ENCODE results near the gene UBQLNL. TPM values are rescaled to one million over a fixed set of nuclear protein-coding genes. Genes with fewer than 3 reads are reported as not detected.

Gene UBQLNL
- total RNA-seq, 1 experiment from 2014 or later, result 0.72 TPM

DNA sequence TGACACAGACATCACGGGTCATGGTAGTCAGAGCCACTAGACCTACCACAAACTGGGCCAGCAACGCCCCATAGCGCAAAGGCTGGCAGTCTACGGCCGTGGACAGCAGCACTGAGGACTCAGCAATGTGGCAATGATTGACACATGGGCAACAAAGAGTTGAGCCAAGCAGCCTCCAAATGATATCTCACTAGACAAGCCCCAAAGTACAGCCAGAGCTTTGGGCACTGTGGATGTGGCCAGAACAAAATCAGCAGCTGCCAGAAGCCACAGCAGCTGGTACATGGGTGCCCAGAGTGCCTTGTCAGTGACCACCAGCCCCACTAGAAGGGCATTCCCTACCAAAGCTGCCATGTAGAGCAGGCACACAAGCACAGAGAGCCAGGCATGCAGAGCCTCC lies 11.2 kb upstream of the UBQLNL start:
- Histone ChIP-seq H3K27me3 (ENCODE audit: control insufficient read depth, insufficient read depth, low read length) (peaks cover 5% of the 10 kb centered on the region; the same call in 1 of the 2 replicates), H3K9me3 (ENCODE audit: control insufficient read depth, insufficient read depth, low read depth, low read length) (no peaks in the 10 kb centered on the region), H3K36me3 (ENCODE audit: control insufficient read depth, insufficient read depth, low read length) (no peaks in the 10 kb centered on the region), H3K4me3 (ENCODE audit: low read depth in 2 of 2, low read length in 2 of 2) (no peak overlapping the region), H3K27ac (ENCODE audit: low read length) (no peak overlapping the region), H3K4me1 (ENCODE audit: control insufficient read depth, insufficient read depth, low read length) (no peaks in the 10 kb centered on the region)
- BruUV-seq (replicated peaks), result no TSS peak
- intact Hi-C loops (cut with micrococcal nuclease; ENCODE audit: unreplicated experiment) (no loop called here), in situ Hi-C loops (cut with HindIII; ENCODE audit: low pct_unique_long_range_greater_than_20kb, low sequenced_read_pairs) (no loop called here)
- TF ChIP-seq, protein P1, sequence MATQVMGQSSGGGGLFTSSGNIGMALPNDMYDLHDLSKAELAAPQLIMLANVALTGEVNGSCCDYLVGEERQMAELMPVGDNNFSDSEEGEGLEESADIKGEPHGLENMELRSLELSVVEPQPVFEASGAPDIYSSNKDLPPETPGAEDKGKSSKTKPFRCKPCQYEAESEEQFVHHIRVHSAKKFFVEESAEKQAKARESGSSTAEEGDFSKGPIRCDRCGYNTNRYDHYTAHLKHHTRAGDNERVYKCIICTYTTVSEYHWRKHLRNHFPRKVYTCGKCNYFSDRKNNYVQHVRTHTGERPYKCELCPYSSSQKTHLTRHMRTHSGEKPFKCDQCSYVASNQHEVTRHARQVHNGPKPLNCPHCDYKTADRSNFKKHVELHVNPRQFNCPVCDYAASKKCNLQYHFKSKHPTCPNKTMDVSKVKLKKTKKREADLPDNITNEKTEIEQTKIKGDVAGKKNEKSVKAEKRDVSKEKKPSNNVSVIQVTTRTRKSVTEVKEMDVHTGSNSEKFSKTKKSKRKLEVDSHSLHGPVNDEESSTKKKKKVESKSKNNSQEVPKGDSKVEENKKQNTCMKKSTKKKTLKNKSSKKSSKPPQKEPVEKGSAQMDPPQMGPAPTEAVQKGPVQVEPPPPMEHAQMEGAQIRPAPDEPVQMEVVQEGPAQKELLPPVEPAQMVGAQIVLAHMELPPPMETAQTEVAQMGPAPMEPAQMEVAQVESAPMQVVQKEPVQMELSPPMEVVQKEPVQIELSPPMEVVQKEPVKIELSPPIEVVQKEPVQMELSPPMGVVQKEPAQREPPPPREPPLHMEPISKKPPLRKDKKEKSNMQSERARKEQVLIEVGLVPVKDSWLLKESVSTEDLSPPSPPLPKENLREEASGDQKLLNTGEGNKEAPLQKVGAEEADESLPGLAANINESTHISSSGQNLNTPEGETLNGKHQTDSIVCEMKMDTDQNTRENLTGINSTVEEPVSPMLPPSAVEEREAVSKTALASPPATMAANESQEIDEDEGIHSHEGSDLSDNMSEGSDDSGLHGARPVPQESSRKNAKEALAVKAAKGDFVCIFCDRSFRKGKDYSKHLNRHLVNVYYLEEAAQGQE (IDR thresholded peaks at IDR 0.05; ENCODE audit: insufficient read depth in 1 of 2, low read depth in 2 of 2, low read length in 1 of 2), result no peak
- TF ChIP-seq, protein P2, sequence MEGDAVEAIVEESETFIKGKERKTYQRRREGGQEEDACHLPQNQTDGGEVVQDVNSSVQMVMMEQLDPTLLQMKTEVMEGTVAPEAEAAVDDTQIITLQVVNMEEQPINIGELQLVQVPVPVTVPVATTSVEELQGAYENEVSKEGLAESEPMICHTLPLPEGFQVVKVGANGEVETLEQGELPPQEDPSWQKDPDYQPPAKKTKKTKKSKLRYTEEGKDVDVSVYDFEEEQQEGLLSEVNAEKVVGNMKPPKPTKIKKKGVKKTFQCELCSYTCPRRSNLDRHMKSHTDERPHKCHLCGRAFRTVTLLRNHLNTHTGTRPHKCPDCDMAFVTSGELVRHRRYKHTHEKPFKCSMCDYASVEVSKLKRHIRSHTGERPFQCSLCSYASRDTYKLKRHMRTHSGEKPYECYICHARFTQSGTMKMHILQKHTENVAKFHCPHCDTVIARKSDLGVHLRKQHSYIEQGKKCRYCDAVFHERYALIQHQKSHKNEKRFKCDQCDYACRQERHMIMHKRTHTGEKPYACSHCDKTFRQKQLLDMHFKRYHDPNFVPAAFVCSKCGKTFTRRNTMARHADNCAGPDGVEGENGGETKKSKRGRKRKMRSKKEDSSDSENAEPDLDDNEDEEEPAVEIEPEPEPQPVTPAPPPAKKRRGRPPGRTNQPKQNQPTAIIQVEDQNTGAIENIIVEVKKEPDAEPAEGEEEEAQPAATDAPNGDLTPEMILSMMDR (IDR thresholded peaks at IDR 0.05), result no peak
- ChIA-PET POLR2A (no interaction called here), CTCF (no interaction called here)
- ATAC-seq (no peak; the same call in 1 of the 2 replicates), DNase-seq (ENCODE audit: low read depth, low spot score) (no peak)

DNA sequence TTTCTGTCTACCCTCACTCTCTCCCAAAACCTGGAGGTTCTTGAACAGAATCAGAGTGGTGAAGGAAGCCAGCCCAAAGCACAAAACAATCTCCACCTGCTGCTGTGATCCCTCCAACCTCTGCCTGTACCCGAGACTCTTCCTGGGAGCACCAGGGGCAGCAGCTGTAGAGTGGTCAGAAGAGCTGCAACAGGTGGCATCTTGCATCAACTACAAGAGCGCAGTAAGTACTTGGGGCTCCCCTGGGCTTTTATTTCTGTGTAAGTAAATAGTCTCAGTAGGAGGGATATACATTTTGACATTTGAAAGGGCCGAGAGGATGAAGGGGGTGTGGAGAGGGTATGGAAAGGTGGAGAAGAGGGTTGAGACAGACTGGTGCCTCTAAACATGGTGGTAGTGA lies 8.3 kb upstream of the UBQLNL start:
- no peaks in the 10 kb centered on the region for H3K9me3 ChIP-seq (ENCODE audit: control insufficient read depth, insufficient read depth, low read depth, low read length)
- no peak overlapping the region for H3K27ac ChIP-seq (ENCODE audit: low read length)
- H3K36me3 ChIP-seq (ENCODE audit: control insufficient read depth, insufficient read depth, low read length), result no peaks in the 10 kb centered on the region
- H3K27me3 ChIP-seq (ENCODE audit: control insufficient read depth, insufficient read depth, low read length), result peaks cover 5% of the 10 kb centered on the region; the same call in 1 of the 2 replicates
- BruUV-seq (replicated peaks), result no TSS peak
- DNase-seq (ENCODE audit: low read depth, low spot score) (no peak), ATAC-seq (no peak)
- TF ChIP-seq TCF7L2 (IDR thresholded peaks at IDR 0.05; ENCODE audit: low read depth, low read length) (no peak), POLR2AphosphoS5 (IDR thresholded peaks at IDR 0.05; ENCODE audit: low read depth, low read length) (no peak), SIN3A (IDR thresholded peaks at IDR 0.05; ENCODE audit: borderline replicate concordance, insufficient read depth, low read depth, low read length) (no peak)
- TF ChIP-seq, protein P1 (IDR thresholded peaks at IDR 0.05; ENCODE audit: insufficient read depth in 1 of 2, low read depth in 2 of 2, low read length in 1 of 2), result no peak
- TF ChIP-seq, protein P2 (IDR thresholded peaks at IDR 0.05), result no peak
- no peaks in the 10 kb centered on the region for H3K4me1 ChIP-seq (ENCODE audit: control insufficient read depth, insufficient read depth, low read length)
- ChIA-PET POLR2A (no interaction called here), CTCF (no interaction called here)
- in situ Hi-C loops (cut with HindIII; ENCODE audit: low pct_unique_long_range_greater_than_20kb, low sequenced_read_pairs) (no loop called here), intact Hi-C loops (cut with micrococcal nuclease; ENCODE audit: unreplicated experiment) (no loop called here)
- no peak overlapping the region for H3K4me3 ChIP-seq (ENCODE audit: low read depth in 2 of 2, low read length in 2 of 2)

Measured in Panc1 (cell line).